ENCODE measurements around the gene OPN1SW.

Gene OPN1SW

GRCh38 chr7:128775744-128776474 is at the start of gene OPN1SW:
TSS of gene OPN1SW (minus strand) at chr7:128775794. CDS start at chr7:128775781, 13 bp downstream.
- in situ Hi-C loops (cut with MboI; ENCODE audit: low sequenced_read_pairs): no loop called here

- in situ Hi-C loops (cut with MboI; ENCODE audit: low sequenced_read_pairs): no loop called here
Measured at GRCh38 chr7:128821724-128822123, 46.1 kb upstream of the OPN1SW start.

- in situ Hi-C loops (cut with MboI; ENCODE audit: low sequenced_read_pairs): no loop called here
Measured at GRCh38 chr7:128818694-128819093, 43.1 kb upstream of the OPN1SW start.

GRCh38 chr7:128815289-128815942 is 39.8 kb upstream of the OPN1SW start:
- in situ Hi-C loops (cut with MboI; ENCODE audit: low sequenced_read_pairs): no loop called here

- in situ Hi-C loops (cut with MboI; ENCODE audit: low sequenced_read_pairs): no loop called here
Measured at GRCh38 chr7:128814499-128814898, 38.9 kb upstream of the OPN1SW start.

GRCh38 chr7:128812514-128813168 is 37.0 kb upstream of the OPN1SW start:
- in situ Hi-C loops (cut with MboI; ENCODE audit: low sequenced_read_pairs): no loop called here

- in situ Hi-C loops (cut with MboI; ENCODE audit: low sequenced_read_pairs): no loop called here
Measured at GRCh38 chr7:128811631-128812430, 36.2 kb upstream of the OPN1SW start.

- in situ Hi-C loops (cut with MboI; ENCODE audit: low sequenced_read_pairs): no loop called here
Measured at GRCh38 chr7:128810997-128811396, 35.4 kb upstream of the OPN1SW start.

- in situ Hi-C loops (cut with MboI; ENCODE audit: low sequenced_read_pairs): no loop called here
Measured at GRCh38 chr7:128810473-128810872, 34.9 kb upstream of the OPN1SW start.

- in situ Hi-C loops (cut with MboI; ENCODE audit: low sequenced_read_pairs): no loop called here
Measured at GRCh38 chr7:128809363-128809762, 33.8 kb upstream of the OPN1SW start.

GRCh38 chr7:128807191-128807590 is 31.6 kb upstream of the OPN1SW start:
- in situ Hi-C loops (cut with MboI; ENCODE audit: low sequenced_read_pairs): no loop called here

- in situ Hi-C loops (cut with MboI; ENCODE audit: low sequenced_read_pairs): no loop called here
Measured at GRCh38 chr7:128805225-128805624, 29.6 kb upstream of the OPN1SW start.

GRCh38 chr7:128804484-128804883 is 28.9 kb upstream of the OPN1SW start:
- in situ Hi-C loops (cut with MboI; ENCODE audit: low sequenced_read_pairs): no loop called here

GRCh38 chr7:128801667-128802418 is 26.2 kb upstream of the OPN1SW start:
- in situ Hi-C loops (cut with MboI; ENCODE audit: low sequenced_read_pairs): no loop called here

GRCh38 chr7:128801003-128801402 is 25.4 kb upstream of the OPN1SW start:
- in situ Hi-C loops (cut with MboI; ENCODE audit: low sequenced_read_pairs): no loop called here

GRCh38 chr7:128800567-128800966 is 25.0 kb upstream of the OPN1SW start:
- in situ Hi-C loops (cut with MboI; ENCODE audit: low sequenced_read_pairs): no loop called here

- in situ Hi-C loops (cut with MboI; ENCODE audit: low sequenced_read_pairs): no loop called here
Measured at GRCh38 chr7:128799451-128799850, 23.9 kb upstream of the OPN1SW start.

- in situ Hi-C loops (cut with MboI; ENCODE audit: low sequenced_read_pairs): no loop called here
Measured at GRCh38 chr7:128796327-128796726, 20.7 kb upstream of the OPN1SW start.

- in situ Hi-C loops (cut with MboI; ENCODE audit: low sequenced_read_pairs): no loop called here
Measured at GRCh38 chr7:128795129-128795528, 19.5 kb upstream of the OPN1SW start.

- in situ Hi-C loops (cut with MboI; ENCODE audit: low sequenced_read_pairs): no loop called here
Measured at GRCh38 chr7:128794436-128794835, 18.8 kb upstream of the OPN1SW start.

All from hTERT RPE-1 (cell line).